ENCODE results near the gene MRC2.

DNA sequence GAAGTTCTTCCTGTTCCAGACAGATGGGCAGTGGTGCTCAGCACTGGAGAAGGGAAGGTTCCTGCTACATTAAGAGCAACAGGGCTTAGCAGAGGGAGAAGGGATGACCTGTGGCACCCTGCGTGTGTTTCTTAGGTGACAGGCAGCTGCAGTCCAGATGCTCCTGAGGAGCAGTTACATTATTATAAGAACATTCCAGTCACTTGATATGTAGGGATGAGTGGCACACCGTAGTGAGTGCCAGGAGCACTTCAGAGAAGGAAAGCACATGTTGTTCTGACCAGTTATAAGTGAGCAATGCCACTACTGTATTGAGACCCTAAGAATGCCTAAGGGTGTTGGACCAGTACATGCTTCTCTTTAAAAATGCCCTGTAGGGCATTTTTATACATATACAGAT lies 39.9 kb upstream of the MRC2 start:
- TF ChIP-seq NFRKB (IDR thresholded peaks at IDR 0.05) (no peak), SUZ12 (IDR thresholded peaks at IDR 0.05) (no peak), TARDBP (IDR thresholded peaks at IDR 0.05) (no peak), SP1 (IDR thresholded peaks at IDR 0.05) (no peak), LEF1 (IDR thresholded peaks at IDR 0.05; ENCODE audit: borderline replicate concordance) (no peak), PKNOX1 (IDR thresholded peaks at IDR 0.05) (no peak), FOXM1 (IDR thresholded peaks at IDR 0.05; ENCODE audit: borderline replicate concordance) (no peak), ELF4 (IDR thresholded peaks at IDR 0.05) (no peak), L3MBTL2 (conservative IDR thresholded peaks at IDR 0.05) (no peak), HDGF (IDR thresholded peaks at IDR 0.05; ENCODE audit: borderline replicate concordance) (no peak)

Data from HEK293T (cell line).